ENCODE measurements around the gene GPR17. TPM values are rescaled to one million over a fixed set of nuclear protein-coding genes. Genes with fewer than 3 reads are reported as not detected.

The GPR17 gene
- total RNA-seq, 1 experiment from 2014 or later: not detected

DNA sequence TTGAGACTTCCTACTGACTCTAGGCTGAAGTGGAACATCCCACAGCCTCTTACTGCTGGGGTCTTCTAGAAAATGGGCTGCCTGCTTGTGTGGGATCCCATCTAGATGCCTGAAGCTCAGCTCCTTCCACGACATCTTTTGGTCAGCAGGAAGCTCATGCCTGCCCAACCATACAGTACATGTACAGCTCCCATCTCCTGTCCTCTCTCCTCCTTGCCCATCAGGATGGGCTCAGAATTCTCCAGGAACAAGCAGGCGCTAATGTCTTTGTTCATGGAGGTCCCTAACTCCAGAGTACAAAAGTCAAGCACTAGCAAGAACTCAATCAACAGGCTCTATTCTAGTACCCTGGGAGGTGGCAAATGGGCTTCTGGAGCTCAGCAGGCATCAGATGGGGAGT lies 31.7 kb upstream of the GPR17 start:
- no peak for DNase-seq (ENCODE audit: low read depth)

DNA sequence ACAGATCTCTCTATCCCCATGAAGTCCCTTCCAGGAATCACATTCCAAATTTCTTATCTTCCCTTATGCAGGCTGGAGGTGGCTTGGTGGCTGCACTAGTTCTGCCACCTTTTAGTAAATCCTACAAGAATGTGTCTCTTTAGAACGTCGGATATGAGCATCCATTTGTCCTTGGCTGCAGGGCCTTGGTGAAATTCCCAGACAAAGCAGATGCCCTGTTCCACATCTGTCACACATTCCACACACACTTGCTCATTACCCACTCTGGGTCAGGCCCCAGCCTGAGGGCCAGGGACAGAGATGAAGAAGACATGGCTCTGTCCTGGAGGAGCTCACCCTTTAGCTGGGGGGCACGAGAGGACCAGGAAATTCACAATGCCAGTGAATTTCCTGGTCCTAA lies 31.2 kb upstream of the GPR17 start:
- no peak for DNase-seq (ENCODE audit: low read depth)

DNA sequence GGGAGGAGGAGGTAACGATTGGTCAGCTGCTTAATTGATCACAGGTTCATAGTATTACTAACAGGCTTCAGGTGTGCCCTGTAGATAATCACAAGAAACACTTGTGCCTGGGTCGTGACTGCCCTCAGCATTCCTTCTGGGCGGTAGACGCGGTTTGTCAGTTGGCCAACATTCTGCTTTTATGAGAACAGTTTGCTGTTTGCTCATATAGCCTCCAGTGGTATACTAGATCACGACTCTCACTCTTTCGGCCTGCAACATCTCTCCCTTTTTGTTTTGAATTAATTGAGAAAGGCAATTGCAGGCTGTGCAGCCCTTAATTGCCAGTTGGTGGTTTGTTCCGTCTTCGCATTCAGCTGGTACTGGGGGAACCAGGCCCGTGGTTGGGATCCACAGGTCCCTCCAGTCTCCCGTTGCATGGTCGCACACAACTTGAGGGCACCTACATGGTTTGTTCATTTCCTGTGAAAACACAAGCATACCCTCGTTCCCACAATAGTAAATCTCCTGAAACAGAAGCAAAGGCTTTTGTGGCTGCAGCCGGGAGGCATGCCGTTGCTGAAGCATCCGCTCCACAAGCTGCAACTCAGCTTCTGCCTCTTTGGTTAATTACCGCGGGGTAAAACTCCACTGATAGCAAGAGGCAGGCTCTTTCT lies 30.3 kb upstream of the GPR17 start:
- DNase-seq (ENCODE audit: low read depth): peak; percentile 57

DNA sequence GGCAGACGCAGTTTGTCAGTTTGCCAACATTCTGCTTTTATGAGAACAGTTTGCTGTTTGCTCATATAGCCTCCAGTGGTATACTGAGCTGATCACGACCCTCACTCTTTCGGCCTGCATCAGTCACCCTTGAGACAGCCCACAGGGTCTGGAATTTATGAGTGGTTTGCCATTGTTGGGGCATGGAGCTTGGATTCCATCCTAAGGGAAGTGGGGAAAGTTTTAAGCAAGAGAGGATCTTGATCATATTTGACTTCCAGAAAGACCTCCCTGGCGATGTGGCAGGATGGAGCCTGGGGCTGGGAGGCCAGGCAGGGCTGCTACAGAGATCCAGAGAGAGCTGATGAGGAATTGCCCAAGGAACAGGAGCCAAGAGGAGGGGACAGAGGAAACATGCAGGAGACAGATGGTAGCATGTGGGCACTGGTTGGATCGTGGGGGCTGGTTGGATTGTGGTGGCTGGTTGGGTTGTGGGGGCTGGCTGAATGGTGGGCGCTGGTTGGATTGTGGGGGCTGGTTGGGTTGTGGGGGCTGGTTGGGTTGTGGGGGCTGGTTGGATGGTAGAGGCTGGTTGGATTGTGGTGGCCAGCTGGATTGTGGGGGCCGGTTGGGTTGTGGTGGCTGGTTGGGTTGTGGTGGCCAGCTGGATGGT lies 27.3 kb upstream of the GPR17 start:
- no peak for DNase-seq (ENCODE audit: low read depth)

DNA sequence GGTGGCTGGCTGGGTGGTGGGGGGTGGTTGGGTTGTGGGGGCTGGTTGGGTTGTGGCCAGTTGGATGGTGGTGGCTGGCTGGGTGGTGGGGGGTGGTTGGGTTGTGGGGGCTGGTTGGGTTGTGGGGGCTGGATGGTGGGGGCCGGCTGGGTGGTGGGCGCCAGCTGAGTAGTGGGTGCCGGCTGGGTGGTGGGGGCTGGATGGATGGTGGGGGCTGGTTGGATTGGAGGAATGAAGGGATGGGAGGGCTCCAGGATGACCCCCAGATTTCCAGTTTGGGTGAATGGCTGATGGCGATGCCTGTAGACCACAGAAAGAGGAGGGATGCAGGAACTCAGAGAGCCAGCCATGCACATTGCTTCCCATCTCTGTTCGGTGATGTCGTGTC lies 26.8 kb upstream of the GPR17 start:
- DNase-seq (ENCODE audit: low read depth): no peak

DNA sequence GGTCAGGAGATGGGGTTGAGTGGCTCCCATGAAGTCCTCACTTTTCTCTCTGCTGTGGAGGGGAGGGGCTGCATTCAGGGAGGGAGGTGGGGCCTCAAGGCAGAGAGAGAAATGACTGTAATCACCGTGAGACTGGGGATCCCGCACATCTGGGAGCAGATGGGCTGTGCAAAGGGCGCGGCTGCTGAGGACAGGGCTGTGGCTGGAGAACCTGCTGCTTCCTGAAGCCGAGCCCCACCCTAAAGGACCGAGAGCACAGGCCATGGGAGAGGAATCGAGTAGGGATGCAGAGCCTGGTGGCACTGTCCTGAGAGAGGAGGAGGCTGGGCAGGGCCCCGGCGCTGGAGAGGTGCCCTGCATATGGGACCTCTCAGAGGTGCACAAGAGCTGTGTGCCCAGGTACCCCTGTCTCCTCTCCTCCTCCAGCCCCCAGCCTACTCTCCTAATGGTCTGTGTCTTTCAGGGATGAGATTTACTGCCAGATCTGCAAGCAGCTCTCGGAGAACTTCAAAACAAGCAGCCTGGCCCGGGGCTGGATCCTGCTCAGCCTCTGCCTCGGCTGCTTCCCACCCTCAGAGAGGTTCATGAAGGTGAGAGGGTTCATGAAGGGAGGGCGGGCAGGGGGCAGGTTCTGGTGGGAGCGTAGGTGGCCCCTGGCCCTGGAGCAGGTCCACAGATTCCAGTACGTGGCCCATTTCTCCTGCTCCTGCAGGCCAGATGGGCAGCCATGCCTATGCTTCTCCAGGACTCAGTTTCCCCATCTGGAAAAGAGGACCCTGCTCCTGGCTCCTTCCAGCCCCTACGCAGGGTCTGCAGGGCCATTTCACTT lies 25.9 kb upstream of the GPR17 start:
- DNase-seq (ENCODE audit: low read depth): no peak

DNA sequence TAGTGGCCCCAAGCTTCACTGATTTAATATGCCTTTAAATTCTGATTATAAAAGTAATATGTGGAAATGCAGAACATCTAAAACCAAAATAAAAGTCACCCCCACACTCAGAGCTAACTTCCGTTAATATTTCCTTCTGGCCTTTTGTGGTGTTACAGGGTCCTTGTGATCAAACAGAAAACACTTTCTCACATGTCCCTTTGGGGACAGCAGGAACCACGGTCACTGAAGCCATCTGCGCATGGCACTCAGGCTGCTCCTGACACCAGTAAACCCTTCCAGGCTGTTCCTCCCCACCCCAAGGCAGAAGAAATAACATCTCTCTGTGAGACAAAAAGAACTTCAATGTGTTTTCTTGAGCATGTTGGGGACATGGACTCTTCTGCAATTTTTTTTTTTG lies 25.1 kb upstream of the GPR17 start:
- DNase-seq (ENCODE audit: low read depth): no peak

DNA sequence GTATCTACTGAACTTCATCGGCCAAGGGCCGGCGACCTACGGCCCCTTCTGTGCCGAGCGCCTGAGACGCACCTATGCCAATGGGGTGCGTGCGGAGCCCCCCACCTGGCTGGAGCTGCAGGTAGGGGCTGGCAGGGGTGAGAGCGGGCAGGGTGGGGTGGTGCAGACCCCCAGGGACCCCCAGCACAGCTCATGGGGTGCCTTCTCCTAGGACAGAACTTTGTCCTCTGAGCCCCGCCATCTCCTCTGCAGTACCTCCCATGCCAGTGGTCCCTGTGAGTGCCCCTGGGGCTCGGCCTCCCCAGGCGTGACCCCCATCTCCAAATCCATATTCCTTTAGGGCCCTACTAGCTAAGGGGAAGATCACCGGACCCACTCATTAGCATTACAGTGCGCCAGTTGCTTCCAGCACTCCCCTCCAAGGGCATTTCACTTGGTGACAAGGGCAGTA lies 23.9 kb upstream of the GPR17 start:
- DNase-seq (ENCODE audit: low read depth): no peak

DNA sequence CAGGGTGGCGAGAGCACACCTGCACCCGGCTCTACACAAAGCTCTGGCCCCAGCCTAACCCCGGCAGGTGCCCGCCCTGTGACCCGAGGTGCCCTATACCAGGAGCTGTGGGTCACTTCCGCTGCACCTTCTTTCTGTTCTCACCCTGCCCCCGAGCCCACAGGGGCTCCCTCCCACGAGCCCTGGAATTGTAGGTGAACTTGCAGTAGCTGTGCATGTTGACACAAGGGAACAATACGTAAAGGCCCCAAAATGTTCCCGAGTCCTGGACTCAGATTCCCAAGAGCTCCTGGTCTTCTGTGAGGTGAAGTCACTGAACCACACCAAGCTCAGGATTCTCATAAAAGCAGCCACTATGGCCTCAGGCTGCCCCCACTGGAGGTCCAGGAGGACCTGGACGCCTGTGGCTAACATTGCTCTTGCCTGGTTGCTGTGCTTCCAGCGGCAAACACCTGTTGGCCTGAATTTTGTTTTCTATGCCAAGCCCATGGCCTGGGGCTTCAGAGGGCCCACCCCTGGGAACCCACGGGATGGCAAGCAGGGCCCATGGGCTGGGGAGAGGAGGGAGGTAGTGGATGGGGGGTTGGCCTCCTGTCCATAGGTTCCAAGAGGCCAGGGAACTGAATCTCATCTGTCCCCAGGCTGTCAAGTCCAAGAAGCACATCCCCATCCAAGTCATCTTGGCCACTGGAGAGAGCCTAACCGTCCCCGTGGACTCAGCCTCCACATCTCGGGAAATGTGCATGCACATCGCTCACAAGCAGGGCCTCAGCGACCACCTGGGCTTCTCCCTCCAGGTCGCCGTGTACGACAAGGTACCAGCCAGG lies 23.2 kb upstream of the GPR17 start:
- no peak for DNase-seq (ENCODE audit: low read depth)

DNA sequence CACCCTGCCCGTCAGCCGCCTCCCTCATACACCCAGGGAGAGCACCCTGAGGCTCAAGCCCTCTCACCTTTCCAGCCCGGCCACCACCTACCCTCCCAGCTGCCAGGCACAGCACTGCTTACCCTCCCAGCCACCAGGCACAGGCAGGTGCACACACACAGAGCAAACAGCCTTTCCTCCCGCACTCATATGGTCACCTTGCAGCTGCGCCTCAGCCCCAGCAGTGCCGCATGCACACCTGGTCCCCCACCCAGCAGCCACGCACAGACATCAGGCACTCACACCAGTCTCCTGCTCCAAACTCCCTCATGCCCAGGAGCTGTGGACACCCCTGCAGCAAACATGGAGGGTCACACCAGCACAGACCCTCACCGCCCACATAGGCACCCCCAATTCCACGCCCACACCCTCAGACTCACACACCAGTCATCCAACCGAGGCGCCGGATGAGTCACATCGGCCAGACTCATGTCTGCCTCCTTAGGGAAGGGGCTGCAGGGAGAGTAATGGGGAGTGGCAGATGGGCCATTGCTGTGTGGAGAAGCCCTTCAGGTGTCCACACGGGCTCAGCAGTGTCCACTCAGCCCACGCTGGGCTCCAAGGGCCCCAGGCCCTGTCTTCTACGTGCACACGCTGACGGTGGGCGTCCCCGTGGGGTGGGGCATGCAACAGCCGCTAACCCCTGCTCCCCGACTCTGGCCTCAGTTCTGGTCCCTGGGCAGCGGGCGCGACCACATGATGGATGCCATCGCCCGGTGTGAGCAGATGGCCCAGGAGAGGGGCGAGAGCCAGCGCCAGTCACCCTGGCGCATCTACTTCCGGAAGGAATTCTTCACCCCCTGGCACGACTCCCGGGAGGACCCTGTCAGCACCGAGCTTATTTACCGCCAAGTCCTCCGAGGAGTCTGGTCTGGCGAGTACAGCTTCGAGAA lies 22.3 kb upstream of the GPR17 start:
- peak; percentile 84 for DNase-seq (ENCODE audit: low read depth)

DNA sequence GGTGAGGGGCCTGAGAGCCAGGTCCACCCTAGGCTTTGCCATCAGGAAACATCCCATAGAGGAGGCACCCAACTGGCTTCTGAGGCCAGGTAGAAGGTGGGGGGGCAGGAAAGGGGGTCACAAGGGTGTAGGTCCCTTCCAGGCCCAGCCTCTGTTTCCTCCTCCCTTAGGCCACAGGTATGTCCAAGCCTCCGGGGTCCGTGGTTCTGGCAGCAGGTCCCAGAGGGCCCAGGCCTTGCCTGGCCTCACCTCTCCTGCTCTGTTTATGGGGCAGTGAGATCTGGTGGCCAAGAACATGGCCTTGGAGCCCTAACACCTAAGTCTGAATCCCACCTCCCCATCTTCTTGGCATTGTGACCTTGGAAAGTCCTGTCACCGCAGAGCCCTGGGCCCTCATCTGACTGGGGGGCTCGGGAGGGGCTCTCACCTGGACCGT lies 21.6 kb upstream of the GPR17 start:
- no peak for DNase-seq (ENCODE audit: low read depth)

DNA sequence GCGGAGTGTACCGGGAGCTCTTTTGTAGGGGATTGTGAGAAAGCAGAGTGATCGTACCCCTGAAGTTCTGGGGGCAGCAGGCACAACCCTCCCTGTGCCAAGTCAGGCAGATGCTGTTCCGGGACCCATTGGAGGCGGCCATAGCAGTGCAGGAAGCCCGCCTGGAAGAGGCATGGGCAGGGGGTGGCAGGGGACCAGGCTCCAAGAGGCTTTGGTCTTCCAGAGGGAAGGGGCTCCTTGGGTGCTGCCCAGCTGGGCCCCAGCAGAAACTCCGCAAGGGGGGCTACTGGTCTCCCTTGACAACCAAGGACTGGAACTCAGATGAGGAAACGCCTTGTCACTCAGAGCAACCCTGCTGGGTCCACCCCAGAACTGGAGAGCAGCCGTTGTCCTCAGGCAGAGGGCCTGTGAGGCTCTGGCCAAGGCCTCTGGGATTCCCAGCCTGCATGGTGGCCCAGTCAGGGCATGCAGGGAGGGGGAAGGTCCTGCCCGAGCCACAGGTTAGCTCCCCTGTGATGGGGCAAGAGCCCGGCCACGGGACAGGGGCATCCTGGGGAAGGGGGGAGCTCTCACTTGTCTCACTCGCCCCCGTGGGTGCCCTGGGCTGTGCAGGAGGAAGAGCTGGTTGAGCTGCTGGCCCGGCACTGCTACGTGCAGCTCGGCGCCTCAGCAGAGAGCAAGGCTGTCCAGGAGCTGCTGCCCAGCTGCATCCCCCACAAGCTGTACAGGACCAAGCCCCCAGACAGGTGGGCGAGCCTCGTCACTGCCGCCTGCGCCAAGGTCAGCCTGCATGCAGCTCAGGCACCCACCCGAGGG lies 21.0 kb upstream of the GPR17 start:
- DNase-seq (ENCODE audit: low read depth): no peak

DNA sequence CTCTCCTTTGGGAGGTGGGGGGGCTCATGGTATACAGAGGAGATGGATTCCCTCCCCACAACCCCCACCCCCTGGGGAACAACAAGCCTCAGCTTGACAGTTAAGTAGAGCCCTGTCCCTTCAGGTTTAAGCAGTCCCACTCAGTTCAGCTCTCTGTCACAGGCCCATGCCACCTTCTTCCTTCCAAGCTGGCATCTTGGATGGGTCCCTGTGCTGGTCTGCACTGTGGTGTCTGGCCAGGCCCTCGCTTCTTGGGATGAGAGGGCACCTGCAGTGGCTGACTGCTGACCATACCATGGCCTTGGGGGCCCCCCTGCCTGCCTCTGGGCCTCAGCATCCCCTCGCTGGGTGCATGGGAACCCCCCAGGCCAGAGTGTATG lies 20.4 kb upstream of the GPR17 start:
- no peak for DNase-seq (ENCODE audit: low read depth)

DNA sequence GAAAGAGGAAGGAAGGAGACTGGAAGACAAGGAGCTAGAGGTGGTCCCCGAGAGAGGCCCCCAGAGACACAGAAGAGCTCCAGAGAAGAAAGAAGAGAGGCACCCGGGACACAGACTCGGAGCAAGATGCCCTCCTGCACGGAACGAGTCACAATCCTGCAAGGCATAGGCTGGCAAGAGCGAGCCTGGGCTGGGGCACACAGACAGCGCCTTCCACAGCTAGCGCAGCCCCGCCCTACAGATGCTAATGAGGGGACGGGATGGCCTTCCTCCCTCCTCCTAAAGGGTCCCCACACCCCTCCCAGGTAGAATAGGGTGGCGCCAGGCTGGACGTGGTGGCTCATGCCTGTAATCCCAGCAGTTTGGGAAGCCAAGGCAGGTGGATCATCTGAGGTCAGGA lies 19.8 kb upstream of the GPR17 start:
- DNase-seq (ENCODE audit: low read depth): no peak

DNA sequence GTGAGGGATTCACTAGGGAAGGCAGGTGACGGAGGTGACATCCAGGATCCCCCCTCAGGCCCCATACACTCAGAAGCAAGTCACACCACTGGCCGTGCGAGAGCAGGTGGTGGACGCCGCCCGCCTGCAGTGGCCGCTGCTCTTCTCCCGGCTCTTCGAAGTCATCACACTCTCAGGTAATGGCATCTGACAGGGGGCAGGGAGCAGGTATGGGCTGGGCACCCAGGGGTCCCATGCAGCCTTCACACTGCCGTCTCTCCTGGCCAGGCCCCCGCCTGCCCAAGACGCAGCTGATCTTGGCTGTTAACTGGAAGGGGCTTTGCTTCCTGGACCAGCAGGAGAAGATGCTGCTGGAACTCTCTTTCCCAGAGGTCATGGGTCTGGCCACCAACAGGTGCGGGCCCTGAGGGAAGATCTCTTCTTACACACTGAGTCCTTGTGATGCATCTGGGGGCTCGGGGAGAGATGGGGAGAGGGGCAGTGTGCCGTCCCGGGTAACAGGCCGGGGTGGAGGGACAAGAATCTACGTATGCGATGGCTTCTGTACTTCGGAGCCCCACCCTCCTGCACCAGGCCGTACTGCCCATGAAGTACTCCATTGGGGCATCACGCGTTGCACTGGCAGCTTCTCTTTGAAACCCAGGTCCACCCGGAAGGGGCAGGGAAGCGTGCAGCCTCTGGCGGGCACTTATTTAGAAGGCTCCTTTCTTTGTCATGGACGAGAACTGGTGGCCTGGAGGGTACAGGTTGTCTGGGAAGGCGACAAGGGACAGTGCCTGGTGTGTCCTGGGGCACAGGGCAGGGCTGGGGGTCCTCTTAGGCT lies 18.8 kb upstream of the GPR17 start:
- no peak for DNase-seq (ENCODE audit: low read depth)

DNA sequence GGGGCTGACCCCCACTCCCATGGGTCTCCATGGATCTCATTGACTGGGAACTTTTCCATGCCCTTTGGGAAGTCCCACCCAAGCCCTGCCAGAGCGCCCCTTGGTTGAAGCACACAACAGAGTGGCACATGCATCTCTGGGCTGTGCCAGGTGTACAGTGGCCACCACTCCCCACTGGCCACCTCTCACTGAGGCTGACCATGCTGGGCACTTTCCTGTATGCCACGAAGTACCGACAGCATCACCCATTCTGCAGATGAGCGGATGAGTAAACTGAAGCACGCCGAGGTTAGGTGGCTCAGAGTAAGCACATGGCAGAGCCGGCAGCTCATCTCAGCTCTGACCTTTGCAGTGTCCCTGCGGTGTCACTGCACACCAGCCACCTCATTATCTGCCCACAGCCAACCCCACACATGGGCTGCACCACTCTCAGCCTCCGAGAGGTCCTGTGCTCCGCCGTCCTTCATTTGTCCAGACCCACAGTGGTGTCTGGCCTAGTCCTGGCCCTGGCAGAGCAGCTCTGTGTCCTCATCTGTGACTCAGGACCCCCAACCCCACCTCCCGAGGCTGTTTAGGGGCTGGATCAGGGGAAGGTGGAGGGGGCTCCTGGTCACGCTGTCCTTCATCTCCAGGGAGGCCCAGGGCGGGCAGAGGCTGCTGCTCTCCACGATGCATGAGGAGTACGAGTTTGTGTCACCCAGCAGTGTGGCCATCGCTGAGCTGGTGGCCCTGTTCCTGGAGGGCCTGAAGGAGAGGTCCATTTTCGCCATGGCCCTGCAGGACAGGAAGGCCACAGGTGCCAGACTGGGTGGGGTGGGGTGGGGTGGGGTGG lies 18.0 kb upstream of the GPR17 start:
- no peak for DNase-seq (ENCODE audit: low read depth)

DNA sequence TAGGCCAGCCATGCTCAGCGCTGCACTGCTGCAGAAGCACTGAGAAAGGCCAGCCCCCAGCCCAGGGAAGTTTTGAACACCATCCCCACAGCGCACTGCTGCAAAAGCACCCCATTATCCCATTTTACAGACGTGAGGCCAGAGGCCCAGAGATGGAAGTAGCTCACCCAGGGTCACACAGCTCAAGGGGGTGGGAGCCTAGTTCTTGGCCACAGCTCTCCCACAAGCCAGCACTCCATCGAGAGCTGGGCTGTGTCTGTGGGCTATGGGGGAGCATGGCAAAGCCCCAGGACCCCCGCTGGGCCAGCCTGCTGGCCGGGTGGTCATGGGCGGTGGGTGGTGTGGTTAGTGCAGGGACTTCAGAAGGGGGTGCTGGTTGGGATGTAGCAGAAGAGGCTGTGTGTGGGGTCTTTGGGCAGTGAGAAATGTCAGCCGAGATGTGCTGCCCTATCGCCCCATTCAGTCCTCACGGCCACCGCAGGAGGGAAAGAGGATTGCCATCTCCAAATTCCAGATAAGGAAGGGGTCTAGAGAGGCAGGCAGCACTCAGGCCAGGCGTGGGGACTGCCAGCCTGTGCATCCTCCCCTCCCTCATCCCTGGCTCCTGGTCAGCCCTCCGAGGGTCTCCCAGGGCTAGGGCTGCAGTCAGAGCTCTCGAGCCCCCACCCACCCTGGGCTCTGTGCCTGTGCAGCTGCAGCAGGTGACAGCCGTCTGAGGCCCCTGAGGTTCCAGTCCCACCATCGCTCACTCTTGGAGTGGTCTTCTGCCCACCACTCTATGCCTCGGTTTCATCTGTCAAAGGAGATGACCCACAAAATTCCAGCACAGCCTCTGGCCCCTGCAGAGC lies 17.0 kb upstream of the GPR17 start:
- no peak for DNase-seq (ENCODE audit: low read depth)

Measured in Daoy (cell line).